Activated T-cell treated with anti-CD3 and anti-CD28 coated beads, Interleukin-2, amount 50 U/mL, for 24 hours (primary cell): ENCODE results near the gene XXYLT1.

Experiments used
- DNase-seq: peaks from one replicate; pipeline ENCODE4 v3.0.0-alpha.2; 2020
- H3K27ac Mint-ChIP-seq: 2 replicates; pipeline ENCODE4 v1.8.0; 2020; ENCODE audit warnings: mild to moderate bottlenecking, mixed read lengths
- H3K27me3 Mint-ChIP-seq: 2 replicates; pipeline ENCODE4 v1.8.0; 2020; ENCODE audit warnings: mixed read lengths
- H3K36me3 Mint-ChIP-seq: 2 replicates; pipeline ENCODE4 v1.8.0; 2020; ENCODE audit warnings: low read depth, mixed read lengths
- H3K4me1 Mint-ChIP-seq: 2 replicates; pipeline ENCODE4 v1.8.0; 2020; ENCODE audit warnings: low read depth, mixed read lengths
- H3K4me3 Mint-ChIP-seq: 2 replicates; pipeline ENCODE4 v1.8.0; 2020; ENCODE audit warnings: mild to moderate bottlenecking, moderate library complexity, mixed read lengths
- H3K9me3 Mint-ChIP-seq: 2 replicates; pipeline ENCODE4 v1.8.0; 2020; ENCODE audit warnings: mixed read lengths

XXYLT1 gene

GRCh38 chr3:195274259-195274966, 3.5 kb upstream of the XXYLT1 start:
- H3K36me3 Mint-ChIP-seq = peaks cover 14% of the 10 kb centered on the region
- peaks cover 15% of the 10 kb centered on the region for H3K4me1 Mint-ChIP-seq
- H3K9me3 Mint-ChIP-seq = no peaks in the 10 kb centered on the region
- no peak overlapping the region for H3K27ac Mint-ChIP-seq
- no peaks in the 10 kb centered on the region for H3K27me3 Mint-ChIP-seq
- no peak for DNase-seq
- no peak overlapping the region for H3K4me3 Mint-ChIP-seq

DNA sequence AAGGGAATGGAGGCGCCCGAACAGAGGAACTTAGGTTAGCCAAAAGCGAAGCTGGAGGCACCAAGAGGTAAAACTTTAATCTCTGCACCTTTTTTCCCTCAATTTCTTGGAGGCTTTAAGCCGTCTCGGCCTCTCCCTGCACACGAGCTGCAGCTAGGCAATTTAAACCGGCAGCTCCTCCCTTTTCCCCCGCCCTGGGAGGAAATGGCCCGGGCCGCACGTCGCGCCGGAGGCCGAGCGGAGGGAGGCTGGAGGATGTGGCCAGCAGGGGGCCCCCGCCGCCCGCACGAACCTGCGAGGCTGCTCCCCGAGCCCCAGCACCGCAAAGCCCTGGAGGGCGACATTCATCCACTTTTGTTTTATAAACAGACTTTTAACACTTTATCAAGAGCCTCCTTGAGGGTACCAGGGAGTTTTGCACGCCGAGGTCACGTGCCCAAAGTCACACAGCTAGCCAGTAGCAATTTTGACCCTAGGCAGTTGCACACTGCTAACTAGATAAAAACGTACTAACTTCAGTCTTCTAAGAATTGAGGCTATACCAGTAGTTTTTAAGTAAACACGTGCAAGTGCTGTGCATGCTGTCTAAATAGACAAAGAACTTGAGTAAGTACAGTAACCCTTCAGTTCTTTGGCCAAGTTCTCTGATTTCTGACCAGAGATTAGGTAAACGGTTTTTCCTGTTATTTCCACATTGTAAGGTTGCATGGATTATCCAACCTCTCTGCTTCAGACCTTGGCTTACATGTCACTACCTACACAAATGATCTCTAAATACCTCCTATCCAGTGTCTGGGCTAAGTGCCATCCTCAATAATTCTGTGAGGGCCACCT, 668 bp upstream of the XXYLT1 start:
- no peaks in the 10 kb centered on the region for H3K27me3 Mint-ChIP-seq
- H3K9me3 Mint-ChIP-seq = no peaks in the 10 kb centered on the region
- peaks cover 32% of the 10 kb centered on the region for H3K4me1 Mint-ChIP-seq
- peaks cover 23% of the 10 kb centered on the region for H3K36me3 Mint-ChIP-seq
- peak overlapping the region; percentile 84 for H3K4me3 Mint-ChIP-seq
- DNase-seq = peak; percentile 94
- peak overlapping the region; percentile 91 for H3K27ac Mint-ChIP-seq

- peak overlapping the region; percentile 78 for H3K27ac Mint-ChIP-seq
Measured at GRCh38 chr3:195270079-195270816, 711 bp downstream of the XXYLT1 start.

GRCh38 chr3:195269375-195270078, 1.4 kb downstream of the XXYLT1 start:
- Mint-ChIP-seq H3K27me3 (no peaks in the 10 kb centered on the region), H3K4me3 (peak overlapping the region; percentile 84), H3K9me3 (no peaks in the 10 kb centered on the region), H3K27ac (peak overlapping the region; percentile 78), H3K4me1 (peaks cover 32% of the 10 kb centered on the region), H3K36me3 (peaks cover 40% of the 10 kb centered on the region)
- peak; percentile 30 for DNase-seq

More at GRCh38 chr3:195270079-195270816, 711 bp downstream of the XXYLT1 start:
- H3K9me3 Mint-ChIP-seq = no peaks in the 10 kb centered on the region
- peaks cover 34% of the 10 kb centered on the region for H3K36me3 Mint-ChIP-seq
- no peak for DNase-seq
- peak overlapping the region; percentile 84 for H3K4me3 Mint-ChIP-seq
- H3K4me1 Mint-ChIP-seq = peaks cover 32% of the 10 kb centered on the region
- H3K27me3 Mint-ChIP-seq = no peaks in the 10 kb centered on the region

- Mint-ChIP-seq H3K4me1 (peaks cover 33% of the 10 kb centered on the region), H3K27ac (no peak overlapping the region), H3K36me3 (peaks cover 42% of the 10 kb centered on the region), H3K27me3 (no peaks in the 10 kb centered on the region), H3K9me3 (no peaks in the 10 kb centered on the region), H3K4me3 (peak overlapping the region; percentile 1)
- DNase-seq = no peak
Measured at GRCh38 chr3:195268576-195269309, 2.2 kb downstream of the XXYLT1 start.

DNA sequence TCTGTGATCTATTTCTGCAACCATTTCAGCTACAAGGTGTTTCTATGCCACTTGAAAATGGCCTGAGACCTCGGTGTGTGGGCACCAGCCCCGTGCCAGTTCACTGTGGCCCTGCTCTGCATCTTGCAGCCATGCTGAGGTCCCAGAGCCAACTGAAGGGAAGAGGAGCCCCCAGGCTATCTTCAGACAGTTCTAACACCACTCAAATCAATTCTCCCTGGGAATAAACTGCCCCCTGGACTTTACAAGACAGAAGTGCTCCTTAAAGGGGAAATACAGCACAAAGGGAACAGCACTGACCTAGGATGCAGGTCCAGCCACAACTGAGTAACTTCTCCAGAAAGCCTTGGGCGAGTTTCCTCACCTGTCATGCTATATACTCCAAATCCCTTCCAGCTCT, 3.9 kb downstream of the XXYLT1 start:
- Mint-ChIP-seq H3K4me3 (no peak overlapping the region), H3K4me1 (peaks cover 34% of the 10 kb centered on the region), H3K27ac (no peak overlapping the region), H3K36me3 (peaks cover 49% of the 10 kb centered on the region), H3K9me3 (no peaks in the 10 kb centered on the region), H3K27me3 (no peaks in the 10 kb centered on the region)
- no peak for DNase-seq

DNA sequence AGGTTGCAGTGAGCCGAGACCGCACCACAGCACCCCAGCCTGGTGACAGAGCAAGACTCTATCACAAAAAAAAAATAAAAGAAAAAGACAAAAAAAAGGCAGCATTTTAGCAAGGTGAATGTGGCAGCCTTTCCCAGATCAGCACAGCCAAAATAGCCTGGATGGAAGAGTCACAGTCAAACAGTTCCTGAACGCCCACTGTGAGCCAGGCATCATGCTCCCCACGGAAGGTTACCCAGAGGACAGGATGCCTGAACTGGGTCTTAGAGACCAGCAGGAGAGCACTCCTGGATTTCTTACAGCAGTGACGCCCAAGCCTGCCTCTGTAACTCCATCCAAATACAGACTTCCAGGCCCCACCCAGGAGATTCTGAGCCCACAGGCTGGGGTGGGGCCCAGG, 4.5 kb downstream of the XXYLT1 start:
- Mint-ChIP-seq H3K4me3 (no peak overlapping the region), H3K9me3 (no peaks in the 10 kb centered on the region), H3K27me3 (no peaks in the 10 kb centered on the region), H3K4me1 (peaks cover 28% of the 10 kb centered on the region), H3K36me3 (peaks cover 49% of the 10 kb centered on the region), H3K27ac (no peak overlapping the region)
- no peak for DNase-seq

DNA sequence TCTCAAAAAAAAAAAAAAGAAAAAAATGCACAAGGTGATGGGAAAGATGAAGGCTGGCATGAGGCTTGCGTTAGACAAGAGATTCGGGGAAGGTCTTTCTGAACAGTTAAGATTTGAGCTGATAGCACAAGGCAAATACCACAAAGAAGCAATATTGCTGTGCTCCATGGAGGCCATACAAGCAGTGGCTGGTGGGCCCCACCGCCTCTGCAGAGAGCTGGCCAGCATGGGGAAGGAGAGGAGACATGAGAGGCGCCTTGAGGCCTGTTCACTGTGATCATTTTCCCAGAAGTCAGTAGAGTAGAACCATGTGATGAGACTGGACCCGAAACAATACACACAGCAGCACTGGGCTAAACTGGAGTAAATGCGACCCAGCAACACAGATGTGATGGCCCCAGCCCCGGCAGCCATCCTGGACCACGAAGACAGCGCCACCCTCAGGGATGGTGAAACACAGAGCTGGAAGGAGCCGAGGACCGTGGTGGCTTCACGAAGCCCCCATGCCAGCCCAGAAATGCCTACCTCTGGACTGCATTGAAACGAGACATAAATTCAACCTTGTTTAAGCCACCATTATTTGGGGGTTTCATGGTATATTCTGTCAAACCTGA, 5.5 kb downstream of the XXYLT1 start:
- Mint-ChIP-seq H3K36me3 (peaks cover 49% of the 10 kb centered on the region), H3K4me3 (no peak overlapping the region), H3K4me1 (peaks cover 38% of the 10 kb centered on the region), H3K27ac (no peak overlapping the region), H3K27me3 (no peaks in the 10 kb centered on the region), H3K9me3 (no peaks in the 10 kb centered on the region)
- DNase-seq = no peak

GRCh38 chr3:195263925-195264600, 6.9 kb downstream of the XXYLT1 start:
- H3K27ac Mint-ChIP-seq = no peak overlapping the region
- no peak for DNase-seq
- H3K27me3 Mint-ChIP-seq = no peaks in the 10 kb centered on the region
- no peak overlapping the region for H3K4me3 Mint-ChIP-seq
- H3K36me3 Mint-ChIP-seq = peaks cover 46% of the 10 kb centered on the region
- no peaks in the 10 kb centered on the region for H3K9me3 Mint-ChIP-seq
- H3K4me1 Mint-ChIP-seq = peaks cover 28% of the 10 kb centered on the region

GRCh38 chr3:195263193-195263924, 7.6 kb downstream of the XXYLT1 start:
- Mint-ChIP-seq H3K36me3 (peaks cover 40% of the 10 kb centered on the region), H3K9me3 (no peaks in the 10 kb centered on the region), H3K27ac (no peak overlapping the region), H3K27me3 (no peaks in the 10 kb centered on the region), H3K4me1 (peaks cover 29% of the 10 kb centered on the region), H3K4me3 (no peak overlapping the region)
- no peak for DNase-seq

- Mint-ChIP-seq H3K27ac (no peak overlapping the region), H3K36me3 (peaks cover 30% of the 10 kb centered on the region), H3K4me1 (peaks cover 27% of the 10 kb centered on the region), H3K27me3 (no peaks in the 10 kb centered on the region), H3K9me3 (no peaks in the 10 kb centered on the region), H3K4me3 (no peak overlapping the region)
- DNase-seq = no peak
Measured at GRCh38 chr3:195261925-195262324, 9.0 kb downstream of the XXYLT1 start.

DNA sequence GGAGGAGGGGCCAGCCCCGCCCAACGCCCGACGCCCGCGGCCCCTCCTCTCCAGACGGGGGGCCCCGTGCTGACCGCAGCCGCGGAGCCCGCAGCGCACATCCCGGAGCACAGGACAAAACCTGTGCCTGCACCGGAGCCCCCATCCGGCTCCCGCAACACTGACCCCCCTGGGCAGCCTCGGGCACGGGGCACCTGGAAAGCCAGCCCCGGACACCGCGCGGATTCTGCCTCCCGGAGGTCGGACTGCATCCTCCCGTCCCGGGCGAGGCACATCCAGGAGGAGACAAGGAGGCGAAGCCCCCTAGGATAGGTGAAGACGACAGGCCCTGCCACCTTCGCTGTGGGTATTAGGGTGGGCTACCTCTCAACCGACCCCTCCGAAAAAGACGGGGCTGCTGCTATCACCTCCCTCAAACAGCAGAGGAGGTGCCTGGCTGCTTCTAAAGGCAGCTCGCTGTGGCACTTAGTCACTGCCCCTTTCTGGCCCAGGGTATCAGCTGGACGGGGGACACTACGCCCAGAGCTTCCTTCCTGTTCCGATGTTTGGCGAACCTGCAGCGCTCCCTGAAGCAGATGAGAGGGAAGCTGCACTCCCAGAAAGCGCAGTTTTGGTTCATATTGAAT, 10.6 kb downstream of the XXYLT1 start:
- DNase-seq = no peak
- H3K4me1 Mint-ChIP-seq = peaks cover 27% of the 10 kb centered on the region
- H3K27me3 Mint-ChIP-seq = no peaks in the 10 kb centered on the region
- no peaks in the 10 kb centered on the region for H3K9me3 Mint-ChIP-seq
- H3K27ac Mint-ChIP-seq = no peak overlapping the region
- peaks cover 16% of the 10 kb centered on the region for H3K36me3 Mint-ChIP-seq
- H3K4me3 Mint-ChIP-seq = peak overlapping the region; percentile 72
